GM19468 (cell line): ENCODE data around the gene UCN3.
"Not testable (repeated sequence)": the region's sequence is repeated elsewhere in the genome, so short reads cannot be mapped to it uniquely, and the experiment has no call there.

ENCODE experiments used
- ATAC-seq: cut with Tn5 transposase; IDR thresholded peaks from one replicate; pipeline ENCODE4 v1.9.1; 2021; ENCODE audit warnings: mild to moderate bottlenecking, moderate library complexity, moderate number of reproducible peaks; ENCODE audit not compliant: unreplicated experiment; ENCODE audit errors: extremely low read depth

Gene UCN3

GRCh38 chr10:5402798-5403197 is 38.0 kb downstream of the UCN3 start:
- ATAC-seq: no peak

GRCh38 chr10:5404208-5405041 is 39.7 kb downstream of the UCN3 start, which contains the start of gene TUBAL3:
Gene TUBAL3 (minus strand): TSS chr10:5404828. CDS start chr10:5404792, 36 bp downstream.
- ATAC-seq: no peak

GRCh38 chr10:5406918-5407317 is 42.2 kb downstream of the UCN3 start:
- ATAC-seq: no peak

- not testable (repeated sequence) for ATAC-seq
Measured at GRCh38 chr10:5410787-5411186, 46.0 kb downstream of the UCN3 start.

GRCh38 chr10:5411941-5412276 is 47.1 kb downstream of the UCN3 start:
- no peak for ATAC-seq

- ATAC-seq: peak; percentile 95
Measured at GRCh38 chr10:5412277-5412941, 47.6 kb downstream of the UCN3 start, which contains the start of gene NET1. Gene NET1 (plus strand): TSS chr10:5412557. CDS start chr10:5412693, 136 bp downstream.

- ATAC-seq: no peak
Measured at GRCh38 chr10:5413012-5413938, 48.5 kb downstream of the UCN3 start.

GRCh38 chr10:5416981-5417380 is 52.2 kb downstream of the UCN3 start:
- no peak for ATAC-seq

GRCh38 chr10:5418584-5418983 is 53.8 kb downstream of the UCN3 start:
- ATAC-seq: no peak

- ATAC-seq: no peak
Measured at GRCh38 chr10:5419466-5420094, 54.8 kb downstream of the UCN3 start.

GRCh38 chr10:5423771-5424170 is 59.0 kb downstream of the UCN3 start:
- ATAC-seq: no peak
